ENCODE results near the gene CAMTA1.

CAMTA1 gene

DNA sequence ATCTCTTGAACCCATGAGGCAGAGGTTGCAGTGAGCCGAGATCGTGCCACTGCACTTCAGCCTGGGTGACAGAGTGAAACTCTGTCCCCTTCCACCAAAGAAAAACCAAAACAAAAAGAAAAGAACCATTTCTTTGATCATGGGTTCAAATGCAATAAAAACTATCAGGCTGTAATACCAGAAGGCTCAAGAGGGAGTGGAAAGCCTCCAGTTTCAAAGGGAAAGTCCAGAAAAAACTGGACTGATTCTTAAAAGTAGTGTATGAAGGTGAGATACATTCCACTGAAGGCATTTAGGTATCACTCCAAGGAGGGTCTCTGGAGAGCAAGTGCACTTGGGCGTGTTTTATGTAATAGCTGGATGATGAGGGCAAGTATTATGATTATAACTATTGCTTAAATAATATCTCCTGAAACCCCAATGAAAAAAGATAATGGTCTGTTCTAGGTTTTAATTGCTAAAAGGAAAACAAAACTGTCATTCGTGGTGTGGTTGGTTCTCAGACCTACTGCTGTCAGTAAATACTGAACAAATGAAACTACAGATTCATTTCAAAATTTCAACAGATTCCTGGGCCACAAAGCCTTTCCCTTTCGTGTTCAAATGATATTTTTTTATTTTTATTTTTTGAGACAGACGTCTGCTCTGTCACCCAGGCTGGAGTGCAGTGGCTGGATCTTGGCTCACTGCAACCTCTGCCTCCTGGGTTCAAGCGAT lies 6.0 kb upstream of the CAMTA1 start:
- DNase-seq (ENCODE audit: low read depth), result no peak

DNA sequence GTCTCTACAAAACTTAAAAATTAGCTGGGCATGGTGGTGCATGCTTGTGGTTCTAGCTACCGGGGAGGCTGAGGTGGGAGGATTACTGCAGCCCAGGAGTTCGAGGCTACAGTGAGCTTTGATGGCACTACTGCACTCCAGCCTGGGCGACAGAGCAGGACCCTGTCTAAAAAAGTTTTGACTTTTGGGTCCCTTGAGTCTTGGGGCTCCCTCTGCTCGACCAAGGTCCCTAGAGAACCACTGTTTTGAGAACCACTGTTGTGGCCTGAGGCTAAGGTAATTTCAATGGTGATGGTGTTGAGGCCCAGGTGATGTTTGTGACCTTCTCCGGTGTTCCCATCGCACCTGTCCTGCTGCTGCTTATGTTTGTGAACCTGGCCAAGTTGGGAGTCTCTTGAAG lies 3.1 kb upstream of the CAMTA1 start:
- no peak for DNase-seq (ENCODE audit: low read depth)

DNA sequence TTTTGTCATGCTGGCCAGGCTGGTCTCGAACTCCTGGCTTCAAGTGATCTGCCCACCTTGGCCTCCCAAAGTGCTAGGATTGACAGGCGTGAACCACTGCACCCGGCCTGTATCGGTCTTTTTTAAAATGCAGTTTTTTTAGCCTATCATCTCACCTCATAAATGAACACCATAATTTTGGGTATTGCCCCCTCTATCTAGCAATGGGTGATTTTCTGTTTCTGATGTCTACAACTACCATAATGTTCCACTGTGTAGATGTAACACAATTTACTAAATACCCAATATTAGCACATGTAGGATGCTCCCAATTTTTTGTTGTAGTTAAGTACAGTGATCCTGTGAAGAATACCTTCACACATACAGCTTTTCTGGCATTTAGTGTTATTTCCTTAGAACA lies 2.0 kb upstream of the CAMTA1 start:
- no peak for DNase-seq (ENCODE audit: low read depth)

DNA sequence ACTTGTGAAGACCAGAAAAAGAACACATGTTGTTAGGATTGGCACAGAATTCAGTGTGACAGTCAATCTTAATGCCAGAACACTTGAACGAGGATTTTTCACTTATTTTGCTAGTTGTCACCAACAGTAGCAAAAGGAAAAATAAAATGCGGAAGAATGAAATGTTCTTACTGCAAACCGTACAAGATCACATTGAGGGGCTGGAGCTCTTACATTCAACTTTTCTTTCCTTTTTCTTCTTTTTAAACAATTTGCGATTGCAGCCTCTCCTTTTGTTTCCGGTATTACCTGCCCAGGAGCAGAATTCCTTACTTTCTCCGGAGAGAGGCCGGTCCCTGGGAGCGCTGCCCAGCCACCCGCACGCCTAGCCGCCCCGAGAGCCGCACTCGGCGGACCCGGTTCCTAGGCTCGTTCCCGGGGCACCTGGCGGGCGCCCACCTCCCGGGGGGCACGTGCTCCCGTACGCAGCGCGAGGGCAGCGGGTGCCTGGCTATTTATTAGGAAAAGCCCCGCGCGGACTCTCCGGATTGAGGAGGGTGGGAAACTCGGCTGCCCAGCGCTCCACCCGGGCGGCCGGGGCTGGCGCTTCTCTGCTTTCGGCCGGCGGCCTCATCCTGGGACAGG lies 1.2 kb upstream of the CAMTA1 start:
- DNase-seq (ENCODE audit: low read depth), result no peak

DNA sequence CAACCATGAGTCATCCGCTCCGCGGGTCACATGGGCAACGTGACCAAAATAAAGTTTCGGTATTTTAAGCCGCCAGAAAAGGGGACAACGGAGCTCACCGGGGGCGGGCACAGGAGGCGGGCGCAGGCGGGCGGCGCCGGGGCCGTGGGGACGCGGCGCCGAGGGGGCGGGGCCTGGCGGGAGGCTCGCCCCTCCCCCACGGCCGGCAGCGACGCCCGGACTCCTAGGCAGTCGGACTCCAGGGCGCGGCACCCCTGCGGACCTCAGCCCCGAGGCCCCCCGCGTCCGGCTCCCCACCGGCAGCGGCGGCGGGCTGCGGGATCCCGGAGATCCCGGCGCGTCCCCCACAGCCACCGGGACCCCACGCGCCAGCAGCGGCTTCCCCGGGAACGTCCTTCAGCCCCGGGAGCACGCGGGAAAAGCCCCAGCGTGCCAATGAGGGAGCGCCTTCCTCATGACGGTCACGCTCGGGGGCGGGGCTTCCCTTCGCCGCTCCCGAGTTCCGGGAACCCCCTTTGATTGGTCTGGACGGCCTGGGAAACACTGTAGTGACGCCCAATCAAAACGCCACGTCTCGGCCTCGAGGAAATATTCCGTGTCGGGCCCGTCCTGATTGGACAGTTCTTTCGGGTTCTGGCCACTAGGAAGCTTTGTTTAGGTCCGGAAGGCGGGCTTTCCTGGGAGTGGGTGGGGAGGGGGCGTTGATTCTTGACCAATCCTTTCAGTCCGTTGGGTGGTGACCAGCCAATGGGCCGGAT lies 515 bp upstream of the CAMTA1 start:
- DNase-seq (ENCODE audit: low read depth), result peak; percentile 98

DNA sequence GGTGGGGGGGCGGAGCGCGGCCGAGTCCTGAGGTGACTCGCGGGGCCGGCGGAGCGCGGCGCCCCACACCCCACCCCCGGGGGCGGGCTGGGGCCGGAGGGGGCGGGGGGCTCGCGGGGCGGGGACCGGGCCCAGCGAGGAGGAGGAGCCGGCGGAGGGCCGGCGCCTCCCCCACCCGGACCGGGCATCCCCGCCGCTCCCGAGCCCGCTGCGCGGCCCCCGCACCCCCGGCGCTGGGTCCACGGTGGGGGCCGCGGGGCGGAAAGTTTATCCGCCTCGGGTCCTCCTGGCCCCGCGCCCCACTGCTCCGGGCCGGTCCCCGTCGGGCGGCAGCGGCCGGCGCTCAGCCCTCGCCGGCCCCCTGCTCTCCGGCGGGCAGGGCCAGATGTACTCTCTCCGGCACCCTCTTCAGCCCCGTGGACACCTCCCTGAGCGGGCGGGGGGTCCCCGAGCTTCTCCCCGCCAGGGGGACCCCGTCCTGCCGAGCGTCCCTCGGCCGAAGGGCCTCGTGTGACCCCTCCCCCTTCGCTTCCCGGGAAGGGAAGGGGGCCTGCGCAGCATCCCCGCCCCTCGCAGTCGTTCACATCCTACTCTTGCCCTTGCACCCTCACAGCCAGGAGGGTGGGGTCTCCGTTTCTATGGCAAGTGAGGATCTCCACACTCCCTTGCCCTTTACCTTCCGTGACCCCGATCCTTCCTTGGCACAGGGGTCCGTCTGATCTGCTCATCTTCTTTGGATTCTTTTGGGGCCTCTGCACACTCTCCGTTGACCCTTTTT lies 663 bp downstream of the CAMTA1 start:
- peak; percentile 31 for DNase-seq (ENCODE audit: low read depth)

DNA sequence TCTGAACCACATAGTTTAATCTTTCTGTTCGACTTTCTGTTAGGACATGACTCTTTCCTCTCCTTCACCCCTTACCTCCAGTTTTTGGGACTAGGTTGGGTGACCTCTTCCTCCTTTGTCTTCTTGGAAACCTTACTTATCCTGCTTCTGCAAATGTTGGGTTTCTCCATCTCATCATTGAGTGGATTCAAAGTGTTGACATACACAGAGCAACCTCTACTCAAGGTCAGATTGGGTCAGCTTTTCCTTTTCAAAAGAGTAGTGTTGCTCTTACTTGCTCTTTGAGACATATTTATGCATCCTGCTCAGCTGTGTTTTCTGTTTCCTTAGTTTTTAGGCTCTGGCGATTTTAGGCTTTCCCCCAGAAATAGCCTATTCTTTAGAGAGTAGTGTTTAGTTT lies 3.7 kb downstream of the CAMTA1 start:
- no peak for DNase-seq (ENCODE audit: low read depth)

DNA sequence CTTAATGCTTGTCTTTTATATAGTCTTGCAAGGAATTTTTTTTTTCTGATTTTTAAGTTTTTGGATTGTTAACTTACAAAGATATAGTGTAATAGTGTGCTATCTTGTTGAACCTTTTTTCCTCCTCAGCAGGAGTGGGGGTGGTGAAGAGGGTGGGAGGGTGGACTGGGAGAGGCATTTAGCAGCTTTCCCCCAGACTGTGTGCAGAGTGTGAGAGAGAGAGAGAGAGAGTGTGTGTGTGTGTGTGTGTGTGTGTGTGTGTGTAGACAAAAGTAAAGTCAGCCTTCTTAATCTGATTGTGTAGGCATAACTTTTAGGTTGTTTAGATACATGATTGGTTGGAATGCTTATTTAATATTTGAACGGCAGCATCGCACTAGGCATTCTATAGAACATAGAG lies 4.9 kb downstream of the CAMTA1 start:
- no peak for DNase-seq (ENCODE audit: low read depth)

DNA sequence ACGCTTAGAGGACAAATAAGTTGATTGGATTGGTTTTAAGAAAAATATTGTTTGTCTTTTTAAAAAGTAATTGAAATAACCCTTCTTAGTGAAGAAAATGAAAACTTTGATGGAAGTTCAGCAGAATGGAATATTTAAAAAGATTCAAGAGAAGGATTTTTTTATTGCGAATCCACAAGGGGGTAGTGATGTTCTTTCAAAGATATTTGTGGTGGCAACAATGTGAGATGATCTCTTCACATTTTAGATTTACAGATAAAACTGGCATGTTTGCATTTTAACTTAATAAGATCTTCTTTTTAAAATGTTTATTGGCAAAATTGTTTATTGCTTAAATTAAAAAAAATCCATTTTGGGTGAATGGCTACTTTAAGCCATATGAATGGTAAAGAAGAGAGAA lies 8.9 kb downstream of the CAMTA1 start:
- no peak for DNase-seq (ENCODE audit: low read depth)

DNA sequence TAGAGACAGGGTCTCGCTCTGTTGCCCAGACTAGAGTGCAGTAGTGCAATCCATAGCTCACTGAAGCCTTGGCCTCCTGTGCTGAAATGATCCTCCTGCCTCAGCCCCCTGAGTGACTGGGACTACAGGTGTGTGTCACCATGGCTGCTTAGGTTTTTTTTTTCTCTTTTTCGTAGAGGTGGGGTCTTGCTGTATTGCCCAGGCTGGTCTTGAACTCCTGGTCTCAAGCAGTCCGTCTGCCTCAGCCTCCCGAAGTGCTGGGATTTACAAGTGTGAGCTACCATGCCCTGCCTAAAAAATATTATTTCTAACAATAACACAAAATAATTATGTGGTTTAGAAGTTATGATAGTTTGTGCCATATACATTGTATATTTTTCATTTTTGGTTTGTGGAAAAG lies 9.9 kb downstream of the CAMTA1 start:
- DNase-seq (ENCODE audit: low read depth), result no peak

DNA sequence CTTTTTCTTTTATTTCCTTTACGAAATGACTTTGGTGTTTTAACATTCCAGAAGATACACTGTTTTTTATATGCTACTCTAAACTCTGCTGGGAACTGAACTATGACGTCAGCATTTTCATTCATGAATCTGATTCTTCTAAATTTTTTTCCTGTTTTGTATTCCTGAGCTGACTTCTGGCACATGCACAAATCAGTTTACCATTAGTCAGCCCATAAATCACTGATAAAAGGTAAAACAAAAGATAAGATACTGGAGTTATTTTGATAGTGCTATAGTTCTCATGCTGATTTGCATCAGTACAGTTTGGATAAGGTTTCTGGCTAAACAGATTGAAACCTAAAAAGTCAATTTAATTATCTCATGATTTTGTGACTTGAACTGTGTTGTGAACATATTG lies 10.4 kb downstream of the CAMTA1 start:
- DNase-seq (ENCODE audit: low read depth), result no peak

DNA sequence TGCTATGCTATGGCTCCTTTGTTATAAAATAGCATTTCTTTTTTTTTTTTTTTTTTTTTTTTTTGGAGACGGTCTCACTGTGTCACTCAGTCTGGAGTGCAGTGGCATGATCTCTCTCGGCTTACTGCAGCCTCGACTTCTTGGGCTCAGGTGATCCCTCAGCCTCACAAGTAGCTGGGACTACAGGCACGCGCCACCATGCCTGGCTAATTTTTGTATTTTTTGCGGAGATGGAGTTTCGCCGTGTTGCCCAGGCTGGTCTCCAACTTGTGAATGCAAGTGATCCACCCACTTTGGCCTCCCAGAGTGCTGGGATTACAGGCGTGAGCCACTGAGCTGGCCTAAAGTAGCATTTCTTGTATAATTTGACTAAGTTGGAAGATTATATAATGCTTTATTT lies 10.8 kb downstream of the CAMTA1 start:
- DNase-seq (ENCODE audit: low read depth), result no peak

DNA sequence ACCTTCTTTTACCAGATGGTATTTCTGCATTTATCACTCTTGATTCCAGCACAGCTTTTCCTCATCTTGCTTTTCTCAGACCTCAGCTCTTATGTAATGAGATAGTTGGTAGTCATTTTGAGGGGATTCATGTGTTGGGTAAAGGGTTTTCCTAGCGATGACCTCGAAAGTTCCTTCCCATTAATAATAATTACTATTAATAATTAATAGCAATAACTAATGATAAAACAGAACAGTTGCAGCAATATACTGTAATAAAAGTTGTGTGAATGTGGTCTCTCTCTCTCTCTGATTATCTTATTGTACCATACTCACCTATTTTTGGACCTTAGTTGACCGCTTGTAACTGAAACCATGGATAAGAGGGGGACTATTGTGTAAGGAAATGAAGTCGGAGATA lies 14.2 kb downstream of the CAMTA1 start:
- DNase-seq (ENCODE audit: low read depth), result no peak

DNA sequence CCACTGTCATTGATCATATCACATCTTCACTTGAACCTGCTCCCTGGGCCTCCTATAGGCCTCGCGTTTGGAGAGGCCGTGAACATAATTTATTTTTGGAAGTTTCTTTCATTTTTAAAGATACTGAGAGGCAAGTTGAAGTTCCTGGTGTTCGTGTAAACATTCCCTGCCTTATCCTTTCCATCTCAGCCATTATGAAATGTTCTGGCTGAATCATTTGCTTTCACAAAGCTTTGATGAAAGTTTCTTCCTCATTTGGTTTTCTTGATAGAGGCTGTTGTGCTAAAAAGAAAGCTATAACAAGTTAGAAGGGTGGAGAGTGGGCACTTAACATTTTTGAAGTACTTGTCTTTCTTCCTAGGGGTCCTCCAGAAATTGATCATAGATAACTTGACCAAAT lies 15.5 kb downstream of the CAMTA1 start:
- no peak for DNase-seq (ENCODE audit: low read depth)

DNA sequence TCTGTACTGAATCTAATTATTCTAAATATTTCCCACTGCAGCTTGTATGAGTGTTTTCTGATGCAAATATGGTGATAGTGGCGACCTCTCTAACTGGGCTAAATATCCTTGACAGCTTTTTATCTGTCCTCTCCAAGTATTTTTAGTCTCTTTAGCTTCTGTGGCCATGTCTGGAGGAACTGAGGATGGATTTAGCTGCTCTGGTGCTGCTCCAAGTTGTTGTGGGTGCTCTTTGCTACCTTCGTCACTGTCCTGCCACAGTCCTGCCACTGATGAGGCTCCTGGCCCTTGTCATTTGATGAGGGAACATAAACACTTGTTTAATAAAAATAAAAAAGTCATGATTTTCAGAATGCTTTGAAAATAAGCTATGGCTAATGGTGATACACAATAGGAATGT lies 15.9 kb downstream of the CAMTA1 start:
- no peak for DNase-seq (ENCODE audit: low read depth)

DNA sequence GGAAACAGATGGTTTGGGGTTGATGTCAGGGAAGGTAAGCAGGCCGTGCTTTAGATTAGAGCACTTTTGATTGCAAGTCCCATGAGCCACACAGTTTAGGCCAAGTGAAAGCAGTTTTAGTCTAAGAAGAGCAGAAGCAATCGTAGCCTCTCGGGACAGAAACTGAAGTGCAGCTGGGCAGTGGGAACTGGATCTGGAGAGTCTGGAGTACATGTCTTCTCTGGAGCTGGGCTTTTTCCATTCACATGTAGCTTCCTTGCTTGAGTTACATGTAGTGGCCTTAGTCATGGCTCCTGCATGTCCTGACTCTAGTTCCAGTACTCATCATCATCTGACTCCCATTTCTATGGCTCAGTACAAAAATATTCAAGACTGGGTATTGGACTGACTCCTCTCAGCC lies 16.7 kb downstream of the CAMTA1 start:
- DNase-seq (ENCODE audit: low read depth), result no peak

DNA sequence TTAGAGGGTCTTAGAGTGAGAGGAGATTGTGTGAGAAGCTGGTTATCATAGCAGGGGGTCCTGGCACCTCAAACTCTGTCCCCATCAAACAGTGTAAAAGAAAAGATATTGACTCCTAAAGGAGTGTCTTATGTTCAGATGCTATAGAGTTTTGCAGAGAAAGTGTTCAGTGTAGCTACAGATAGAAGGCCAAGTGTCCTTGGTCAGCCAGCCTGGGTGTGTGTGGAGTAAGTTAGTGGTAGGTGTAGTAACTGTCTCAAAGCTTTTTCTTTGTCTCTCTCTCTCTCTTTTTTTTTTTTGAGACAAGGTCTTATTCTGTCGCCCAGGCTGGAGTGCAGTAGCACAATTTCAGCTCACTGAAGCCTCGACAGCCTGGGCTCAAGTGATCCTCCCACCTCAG lies 17.2 kb downstream of the CAMTA1 start:
- DNase-seq (ENCODE audit: low read depth), result no peak

DNA sequence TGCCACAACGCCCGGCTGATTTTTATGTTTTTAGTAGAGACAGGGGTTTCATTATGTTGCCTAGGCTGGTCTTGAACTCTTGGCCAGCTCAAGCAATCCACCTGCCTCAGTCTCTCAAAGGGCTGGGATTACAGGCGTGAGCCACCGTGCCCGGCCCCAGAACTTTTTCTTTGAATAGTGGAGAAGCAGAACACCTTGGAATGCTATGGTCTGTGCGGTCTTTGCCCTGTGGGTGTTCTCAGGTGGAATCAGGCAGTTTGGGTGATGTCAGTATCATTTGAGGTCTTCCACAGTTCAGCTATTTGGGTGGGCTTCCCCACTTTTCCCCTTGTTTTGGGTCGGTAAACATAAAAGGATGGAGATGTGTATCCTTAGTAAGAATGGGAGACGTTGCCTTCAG lies 17.6 kb downstream of the CAMTA1 start:
- DNase-seq (ENCODE audit: low read depth), result no peak

DNA sequence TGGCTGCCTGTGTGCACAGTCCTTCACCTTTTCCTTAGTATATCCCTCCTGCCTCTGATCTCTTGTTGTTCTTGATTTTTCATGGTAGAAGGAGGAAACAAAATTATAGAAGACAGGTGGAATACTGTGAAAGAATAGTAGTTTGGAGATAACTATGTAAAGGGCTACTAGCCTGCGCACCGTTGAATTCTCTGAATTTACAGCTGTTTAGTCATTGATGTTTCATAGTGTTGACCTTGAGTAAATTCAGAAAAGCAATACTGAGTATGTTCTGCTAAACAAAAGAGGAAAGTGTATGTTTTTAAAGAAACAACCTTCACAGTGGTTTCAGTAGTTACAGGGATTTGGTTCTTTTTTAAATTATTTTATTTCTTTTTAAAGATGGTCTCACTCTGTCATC lies 18.1 kb downstream of the CAMTA1 start:
- DNase-seq (ENCODE audit: low read depth), result no peak

DNA sequence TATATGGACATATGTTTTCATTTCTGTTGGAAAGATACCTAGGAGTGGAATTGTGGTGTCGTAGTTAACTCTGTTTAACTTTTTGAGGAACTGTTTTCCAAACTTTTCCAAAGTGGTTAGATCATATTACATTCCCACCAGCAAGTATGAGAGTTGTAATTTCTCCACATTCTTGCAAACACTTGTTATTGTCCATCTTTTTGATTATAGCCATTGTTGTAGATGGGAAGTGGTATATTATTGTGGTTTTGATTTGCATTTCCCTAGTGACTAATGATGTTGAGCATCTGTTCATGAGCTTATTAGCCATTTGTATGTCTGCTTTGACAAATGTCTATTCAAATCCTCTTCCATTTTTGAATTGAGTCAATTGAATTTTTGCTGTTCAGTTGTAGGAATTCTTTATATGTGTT lies 19.8 kb downstream of the CAMTA1 start:
- DNase-seq (ENCODE audit: low read depth), result no peak

DNA sequence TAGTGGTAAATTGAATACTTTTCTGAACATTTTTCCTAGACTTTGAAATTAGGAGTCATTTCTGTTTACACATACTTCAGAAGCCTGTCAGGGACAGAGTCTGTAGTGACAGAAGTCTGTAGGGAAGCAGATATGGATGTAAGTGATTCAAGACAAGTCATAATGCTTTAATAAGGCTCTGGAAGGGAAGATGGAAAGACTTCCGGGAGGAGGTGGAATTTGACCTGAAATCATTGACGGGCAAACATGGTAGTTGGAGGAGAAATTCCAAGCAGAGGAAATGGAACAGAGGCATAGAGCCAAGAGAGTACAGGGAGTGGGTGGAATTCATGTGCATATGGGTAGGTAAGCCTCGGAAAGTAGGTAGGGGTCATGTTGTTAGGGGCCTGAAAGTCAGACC lies 22.5 kb downstream of the CAMTA1 start:
- no peak for DNase-seq (ENCODE audit: low read depth)

DNA sequence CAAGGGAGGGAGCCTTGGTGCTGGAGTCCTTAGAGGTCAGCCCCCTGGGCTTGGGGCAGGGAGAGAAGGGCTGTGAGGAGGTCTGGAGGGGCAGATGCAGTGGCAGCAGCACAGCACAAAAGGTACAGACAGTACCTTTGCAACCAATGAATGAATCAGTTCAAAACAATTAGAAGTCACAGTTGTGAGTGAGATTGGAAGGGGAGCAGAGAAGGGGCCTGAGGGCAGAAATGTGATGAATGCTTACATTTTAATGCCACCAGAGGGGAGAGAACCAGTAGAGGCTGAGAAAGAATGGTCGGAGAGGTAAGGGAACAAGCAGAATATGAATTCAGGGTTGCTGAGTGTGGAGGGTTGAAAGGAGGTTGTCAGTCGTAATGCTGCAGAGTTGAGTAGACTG lies 24.2 kb downstream of the CAMTA1 start:
- DNase-seq (ENCODE audit: low read depth), result no peak
